ENCODE measurements around the gene AKNA.

GRCh38 chr9:114294664-114295063 is 93.1 kb downstream of the AKNA start:
- TF ChIP-seq POLR2AphosphoS5 (IDR thresholded peaks at IDR 0.05) = no peak
- no peak for TF ChIP-seq CTCF (IDR thresholded peaks at IDR 0.05)
- TF ChIP-seq POLR2A (IDR thresholded peaks at IDR 0.05) = no peak
- TF ChIP-seq EP300 (IDR thresholded peaks at IDR 0.05) = no peak

Data from sigmoid colon (tissue), 4 donors.